HepG2 (cell line): ENCODE measurements around the gene NXPH4. TPM values are rescaled to one million over a fixed set of nuclear protein-coding genes. Genes with fewer than 3 reads are reported as not detected.
A peak's percentile ranks its signal among the peaks of the same experiment; 100 is the strongest.

Experiments
- ADNP ChIP-seq: sonication (generic); formaldehyde crosslinking; IDR thresholded peaks from 2 replicates; pipeline ENCODE4 v1.4.0; 2020; ENCODE audit warnings: missing genetic modification reagents
- EED ChIP-seq: sonication (generic); formaldehyde crosslinking; IDR thresholded peaks from 2 replicates; pipeline ENCODE4 v1.5.0; 2020; ENCODE audit warnings: mild to moderate bottlenecking, missing genetic modification reagents
- ISX ChIP-seq: sonication (generic); formaldehyde crosslinking; conservative IDR thresholded peaks from 2 replicates; pipeline ENCODE4 v1.5.0; 2020; ENCODE audit warnings: missing genetic modification reagents
- MTF2 ChIP-seq: sonication (generic); formaldehyde crosslinking; IDR thresholded peaks from 2 replicates; pipeline ENCODE4 v1.5.0; 2020; ENCODE audit warnings: missing genetic modification reagents, borderline replicate concordance
- POGK ChIP-seq: sonication (generic); formaldehyde crosslinking; conservative IDR thresholded peaks from 2 replicates; pipeline ENCODE4 v1.8.0; 2022; ENCODE audit warnings: mild to moderate bottlenecking, moderate library complexity, missing genetic modification reagents
- SAP130 ChIP-seq: IDR thresholded peaks from 2 replicates; pipeline ENCODE4 v1.6.1; 2016; ENCODE audit warnings: low read depth
- SIX1 ChIP-seq: sonication (generic); formaldehyde crosslinking; IDR thresholded peaks from 2 replicates; pipeline ENCODE4 v1.4.0; 2020; ENCODE audit warnings: missing genetic modification reagents, borderline replicate concordance
- TBX2 ChIP-seq: sonication (generic); formaldehyde crosslinking; IDR thresholded peaks from 2 replicates; pipeline ENCODE4 v1.5.0; 2020; ENCODE audit warnings: missing genetic modification reagents, mild to moderate bottlenecking, borderline replicate concordance
- ZBTB20 ChIP-seq: sonication (generic); formaldehyde crosslinking; IDR thresholded peaks from 2 replicates; pipeline ENCODE4 v1.8.1; 2023; ENCODE audit warnings: missing genetic modification reagents, low read depth, mild to moderate bottlenecking, borderline replicate concordance
- ZBTB26 ChIP-seq: IDR thresholded peaks from 2 replicates; pipeline ENCODE4 v1.6.1; 2016; ENCODE audit warnings: missing compliant biosample characterization, missing genetic modification reagents, borderline replicate concordance
- ZMAT3 ChIP-seq: sonication (generic); formaldehyde crosslinking; conservative IDR thresholded peaks from 2 replicates; pipeline ENCODE4 v1.7.0; 2021; ENCODE audit warnings: missing genetic modification reagents
- ZNF264 ChIP-seq: sonication (generic); formaldehyde crosslinking; IDR thresholded peaks from 2 replicates; pipeline ENCODE4 v1.4.0; 2020; ENCODE audit warnings: missing genetic modification reagents
- ZNF382 ChIP-seq: sonication (generic); formaldehyde crosslinking; IDR thresholded peaks from 2 replicates; pipeline ENCODE4 v1.5.0; 2020; ENCODE audit warnings: missing genetic modification reagents, mild to moderate bottlenecking, borderline replicate concordance
- ZNF549 ChIP-seq: sonication (generic); formaldehyde crosslinking; IDR thresholded peaks from 2 replicates; pipeline ENCODE4 v1.5.0; 2020; ENCODE audit warnings: missing genetic modification reagents
- ZNF597 ChIP-seq: sonication (generic); formaldehyde crosslinking; IDR thresholded peaks from 2 replicates; pipeline ENCODE4 v1.5.0; 2020; ENCODE audit warnings: missing genetic modification reagents
- ZNF652 ChIP-seq: IDR thresholded peaks from 2 replicates; pipeline ENCODE4 v1.6.1; 2016; ENCODE audit warnings: low read depth, borderline replicate concordance
- polyA plus RNA-seq, 8 experiments: library from polyadenylated mRNA; depleted of rRNA in 3 of 8; stranded (reverse) in 7 of 8; unstranded in 1 of 8; fragments of >200 nt; fragmentation: Illumina TruSeq in 4 of 8; extraction: Trizol in 4 of 8; gene quantifications; 2 replicates each; pipeline versions ENCODE4 v1.2.1 to v1.2.3, GENCODE V29; 2011 to 2016; ENCODE audit warnings: low read depth in 4 of 8, missing spikeins in 1 of 8, mixed read lengths in 1 of 8; ENCODE audit not compliant: insufficient read depth in 1 of 8
- total RNA-seq, 5 experiments: library from RNA; depleted of rRNA; stranded (reverse); fragments of >200 nt; fragmentation: Illumina TruSeq; extraction: Trizol; gene quantifications; 2 replicates each; pipeline ENCODE4 v1.2.3, GENCODE V29; 2016; ENCODE audit warnings: low read depth in 1 of 5
- TF ChIP-seq, protein P1 (sequence below): sonication (generic); formaldehyde crosslinking; IDR thresholded peaks from 2 replicates; pipeline ENCODE4 v1.5.1; 2020; ENCODE audit warnings: missing genetic modification reagents, mild to moderate bottlenecking, borderline replicate concordance
- TF ChIP-seq, protein P2 (sequence below): sonication (generic); formaldehyde crosslinking; IDR thresholded peaks from 2 replicates; pipeline ENCODE4 v1.4.0; 2020; ENCODE audit warnings: missing genetic modification reagents
- TF ChIP-seq, protein P3 (sequence below): IDR thresholded peaks from 2 replicates; pipeline ENCODE4 v1.6.1; 2016; ENCODE audit warnings: missing genetic modification reagents, missing compliant biosample characterization

Gene NXPH4
- total and polyA plus RNA-seq, 2 of the 13 experiments (the other 11 are each of a cell fraction or from before 2014, with no cell fraction given): 0.13 TPM; not detected in 1

DNA sequence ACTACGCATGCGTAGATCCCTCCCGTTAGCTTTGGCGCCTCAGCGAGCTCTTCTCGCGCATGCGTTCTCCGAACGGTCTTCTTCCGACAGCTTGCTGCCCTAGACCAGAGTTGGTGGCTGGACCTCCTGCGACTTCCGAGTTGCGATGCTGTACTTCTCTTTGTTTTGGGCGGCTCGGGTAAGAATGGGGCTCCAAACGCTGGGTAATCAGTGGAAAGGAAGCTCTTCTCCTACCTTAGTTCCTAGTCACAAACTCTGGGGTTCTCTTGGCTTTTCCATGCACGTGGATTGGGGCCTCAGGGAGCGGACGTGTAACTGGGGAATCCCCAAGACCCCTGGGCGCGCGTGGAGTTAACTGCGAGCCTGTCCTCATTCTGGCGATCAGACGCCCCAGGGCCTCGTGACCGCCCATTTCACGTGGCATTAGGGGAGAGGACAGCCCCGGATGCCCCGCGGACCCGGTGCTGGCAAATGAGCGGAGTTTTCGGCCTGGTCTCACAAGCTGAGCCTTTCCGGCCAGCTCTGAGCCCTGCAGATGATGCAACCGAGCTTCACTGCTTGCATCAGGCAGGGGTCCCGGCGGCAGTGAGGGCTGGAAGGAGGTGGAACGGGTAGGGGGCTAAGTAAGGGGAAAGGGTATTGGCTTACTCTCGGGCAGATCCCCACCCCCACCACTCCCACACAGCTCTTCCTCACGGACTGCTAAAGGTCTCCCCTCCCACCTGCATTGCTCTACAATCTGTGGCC is 13.2 kb downstream of the NXPH4 start, which contains the start of gene SHMT2 (continued):
- TF ChIP-seq POGK (CRISPR knock-in tag) (peak; percentile 93), ZNF652 (CRISPR knock-in tag) (no peak), ZNF597 (no peak), ZNF264 (CRISPR knock-in tag) (no peak), ZBTB26 (CRISPR knock-in tag) (no peak), EED (peak; percentile 41; the same call in 1 of the 2 replicates), ZNF549 (CRISPR knock-in tag) (no peak), SIX1 (CRISPR knock-in tag) (no peak), TBX2 (CRISPR knock-in tag) (no peak; the same call in 1 of the 2 replicates), ZMAT3 (peak; percentile 56; the same call in 1 of the 2 replicates), ISX (CRISPR knock-in tag) (0 out of 2 replicates have a peak, but pooled peaks have one; percentile 43), MTF2 (CRISPR knock-in tag) (no peak), ADNP (no peak), ZNF382 (CRISPR knock-in tag) (no peak), SAP130 (peak; percentile 65; the same call in 1 of the 2 replicates), ZBTB20 (CRISPR knock-in tag) (peak; percentile 65; the same call in 1 of the 2 replicates)
- TF ChIP-seq, protein P1, sequence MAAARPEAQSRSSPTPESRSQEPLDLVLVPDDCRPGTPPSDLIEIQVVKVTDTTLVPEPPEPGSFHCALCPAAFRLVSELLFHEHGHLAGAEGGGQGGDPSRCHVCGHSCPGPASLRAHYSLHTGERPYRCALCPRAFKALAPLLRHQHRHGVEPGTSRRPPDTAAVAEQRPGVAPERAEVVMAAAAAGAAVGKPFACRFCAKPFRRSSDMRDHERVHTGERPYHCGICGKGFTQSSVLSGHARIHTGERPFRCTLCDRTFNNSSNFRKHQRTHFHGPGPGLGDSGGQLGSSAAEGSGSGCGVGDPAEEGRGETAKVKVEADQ (CRISPR knock-in tag): no peak
- TF ChIP-seq, protein P2, sequence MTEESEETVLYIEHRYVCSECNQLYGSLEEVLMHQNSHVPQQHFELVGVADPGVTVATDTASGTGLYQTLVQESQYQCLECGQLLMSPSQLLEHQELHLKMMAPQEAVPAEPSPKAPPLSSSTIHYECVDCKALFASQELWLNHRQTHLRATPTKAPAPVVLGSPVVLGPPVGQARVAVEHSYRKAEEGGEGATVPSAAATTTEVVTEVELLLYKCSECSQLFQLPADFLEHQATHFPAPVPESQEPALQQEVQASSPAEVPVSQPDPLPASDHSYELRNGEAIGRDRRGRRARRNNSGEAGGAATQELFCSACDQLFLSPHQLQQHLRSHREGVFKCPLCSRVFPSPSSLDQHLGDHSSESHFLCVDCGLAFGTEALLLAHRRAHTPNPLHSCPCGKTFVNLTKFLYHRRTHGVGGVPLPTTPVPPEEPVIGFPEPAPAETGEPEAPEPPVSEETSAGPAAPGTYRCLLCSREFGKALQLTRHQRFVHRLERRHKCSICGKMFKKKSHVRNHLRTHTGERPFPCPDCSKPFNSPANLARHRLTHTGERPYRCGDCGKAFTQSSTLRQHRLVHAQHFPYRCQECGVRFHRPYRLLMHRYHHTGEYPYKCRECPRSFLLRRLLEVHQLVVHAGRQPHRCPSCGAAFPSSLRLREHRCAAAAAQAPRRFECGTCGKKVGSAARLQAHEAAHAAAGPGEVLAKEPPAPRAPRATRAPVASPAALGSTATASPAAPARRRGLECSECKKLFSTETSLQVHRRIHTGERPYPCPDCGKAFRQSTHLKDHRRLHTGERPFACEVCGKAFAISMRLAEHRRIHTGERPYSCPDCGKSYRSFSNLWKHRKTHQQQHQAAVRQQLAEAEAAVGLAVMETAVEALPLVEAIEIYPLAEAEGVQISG (CRISPR knock-in tag): peak; percentile 65
- TF ChIP-seq, protein P3, sequence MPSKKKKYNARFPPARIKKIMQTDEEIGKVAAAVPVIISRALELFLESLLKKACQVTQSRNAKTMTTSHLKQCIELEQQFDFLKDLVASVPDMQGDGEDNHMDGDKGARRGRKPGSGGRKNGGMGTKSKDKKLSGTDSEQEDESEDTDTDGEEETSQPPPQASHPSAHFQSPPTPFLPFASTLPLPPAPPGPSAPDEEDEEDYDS (CRISPR knock-in tag): no peak
